ENCODE measurements around the gene EIF4E2.
A peak's percentile ranks its signal among the peaks of the same experiment; 100 is the strongest.

The EIF4E2 gene

GRCh38 chr2:232571026-232571474, 20.6 kb downstream of the EIF4E2 start:
- DNase-seq (ENCODE audit: extremely low read depth, low read depth), result no peak
- no peak for TF ChIP-seq CTCF (IDR thresholded peaks at IDR 0.05; ENCODE audit: low read depth, low read length)

GRCh38 chr2:232573042-232573441, 22.6 kb downstream of the EIF4E2 start:
- no peak for DNase-seq (ENCODE audit: extremely low read depth, low read depth)
- TF ChIP-seq CTCF (IDR thresholded peaks at IDR 0.05; ENCODE audit: low read depth, low read length), result no peak

GRCh38 chr2:232573771-232574435, 23.4 kb downstream of the EIF4E2 start:
- no peak for DNase-seq (ENCODE audit: extremely low read depth, low read depth)
- no peak for TF ChIP-seq CTCF (IDR thresholded peaks at IDR 0.05; ENCODE audit: low read depth, low read length)

GRCh38 chr2:232574674-232575403, 24.4 kb downstream of the EIF4E2 start:
- DNase-seq (ENCODE audit: extremely low read depth, low read depth), result peak; percentile 43
- TF ChIP-seq CTCF (IDR thresholded peaks at IDR 0.05; ENCODE audit: low read depth, low read length), result no peak

- no peak for TF ChIP-seq CTCF (IDR thresholded peaks at IDR 0.05; ENCODE audit: low read depth, low read length)
- DNase-seq (ENCODE audit: extremely low read depth, low read depth), result no peak
Observed at GRCh38 chr2:232575404-232575746, 24.9 kb downstream of the EIF4E2 start.

GRCh38 chr2:232576995-232577394, 26.5 kb downstream of the EIF4E2 start:
- TF ChIP-seq CTCF (IDR thresholded peaks at IDR 0.05; ENCODE audit: low read depth, low read length), result no peak

GRCh38 chr2:232577841-232578240, 27.4 kb downstream of the EIF4E2 start:
- no peak for DNase-seq (ENCODE audit: extremely low read depth, low read depth)
- TF ChIP-seq CTCF (IDR thresholded peaks at IDR 0.05; ENCODE audit: low read depth, low read length), result no peak

More at GRCh38 chr2:232576995-232577394, 26.5 kb downstream of the EIF4E2 start:
- no peak for DNase-seq (ENCODE audit: extremely low read depth, low read depth)

Data from AG09319 (cell line).